Measurements from ENCODE around the gene FYCO1.

GRCh38 chr3:45980229-45980813 lies 15.3 kb downstream of the FYCO1 start:
- no peak for TF ChIP-seq CTCF (conservative IDR thresholded peaks at IDR 0.05; ENCODE audit: low read length)
- TF ChIP-seq EZH2phosphoT487 (IDR thresholded peaks at IDR 0.05; ENCODE audit: borderline replicate concordance, low read depth, low read length), result no peak

All from OCI-LY7 (cell line).